Left cardiac atrium (tissue), 4 donors: ENCODE results near the gene B3GNT2. TPM values are rescaled to one million over a fixed set of nuclear protein-coding genes. Genes with fewer than 3 reads are reported as not detected.
A peak's percentile ranks its signal among the peaks of the same experiment; 100 is the strongest.
"Not testable (repeated sequence)": the region's sequence is repeated elsewhere in the genome, so short reads cannot be mapped to it uniquely, and the experiment has no call there.

Experiments
- ATAC-seq, 2 donors: fragments of 200-7000 bp; cut with Tn5 transposase; one replicate each; pipeline ENCODE4 v1.9.1; 2020; ENCODE audit warnings: mild to moderate bottlenecking in 2 of 2, moderate library complexity in 2 of 2
- DNase-seq: peaks from one replicate; pipeline ENCODE4 v3.0.0-alpha.2; 2020
- intact Hi-C, 2 donors: fragments of 100-400 bp; cut with DNase I; formaldehyde crosslinking; loops; one replicate each; pipeline versions ENCODE4 v1.14.1 to v1.15.1; 2022 to 2023
- long read RNA-seq: library from polyadenylated mRNA; unstranded; transcript quantifications from one replicate; pipeline ENCODE4 v2.0.0, GENCODE V29; 2021
- total RNA-seq, 2 donors: library from RNA; stranded (reverse); fragmentation: NEBNext Ultra II Directional; extraction: Animal tissue kit (Norgen Biotek cat#: 25700); gene quantifications; one replicate each; pipeline ENCODE4 v1.2.1, GENCODE V29; 2021
- donor health status: DM: no; HTN: yes; CAD: no.
- donor health status: DM: no; HTN: yes; CAD: no; lungs with severe emphysema.
- donor health status: DM: yes; HTN: yes; CAD: no.
- donor health status: Dilated cardiomyopathy.

B3GNT2 gene
- total RNA-seq: 10 to 100 TPM; 13.4 to 13.8 TPM
- long read RNA-seq, transcript B3GNT2-201 (2 exons, 2,763 nt): major isoform, 27 of 28 reads
- long read RNA-seq, partial matches to known transcripts: 1 of 28 reads
- long read RNA-seq, other reads (novel, unspliced or antisense): 0 of 28 reads

GRCh38 chr2:62195421-62196277, at the start of gene B3GNT2:
Gene B3GNT2, plus strand, starts transcription at chr2:62196115. Its CDS starts 26,106 bp downstream, at chr2:62222221.
- intact Hi-C loops: loop anchor here in 1 of 2 donors (10.0 kb wide), 2 partner anchors 219 to 281 kb away; no protein-coding TSS in a partner anchor
- ATAC-seq: peak; percentile 93 to 95
- DNase-seq: peak; percentile 86

- DNase-seq, ATAC-seq, intact Hi-C loops: not testable (repeated sequence)
These were observed 49.1 kb upstream of the B3GNT2 start for GRCh38 chr2:62146790-62147189.

GRCh38 chr2:62147610-62148301, 48.2 kb upstream of the B3GNT2 start:
- no peak for ATAC-seq

GRCh38 chr2:62149708-62150107, 46.2 kb upstream of the B3GNT2 start:
- intact Hi-C loops: no loop called here
- peak; percentile 39 to 88 for ATAC-seq
- no peak for DNase-seq

More at GRCh38 chr2:62147610-62148301, 48.2 kb upstream of the B3GNT2 start:
- intact Hi-C loops: no loop called here
- no peak for DNase-seq

- intact Hi-C loops: no loop called here
- ATAC-seq (peak; percentile 28 to 37), DNase-seq (no peak)
These were observed 45.2 kb upstream of the B3GNT2 start for GRCh38 chr2:62150597-62151305.

GRCh38 chr2:62151306-62151638, 44.6 kb upstream of the B3GNT2 start:
- no peak for DNase-seq
- ATAC-seq: peak; percentile 61 to 81
- intact Hi-C loops: no loop called here

- intact Hi-C loops: no loop called here
- ATAC-seq (no peak), DNase-seq (no peak)
These were observed 43.9 kb upstream of the B3GNT2 start for GRCh38 chr2:62152000-62152399.

GRCh38 chr2:62156861-62157496, 38.9 kb upstream of the B3GNT2 start:
- DNase-seq (no peak), ATAC-seq (peak in 1 of 2 donors; percentile 26)
- intact Hi-C loops: no loop called here

GRCh38 chr2:62158444-62159121, 37.3 kb upstream of the B3GNT2 start:
- DNase-seq: no peak
- peak; percentile 38 to 39 for ATAC-seq
- intact Hi-C loops: no loop called here

GRCh38 chr2:62160691-62161090, 35.2 kb upstream of the B3GNT2 start:
- intact Hi-C loops, ATAC-seq, DNase-seq: not testable (repeated sequence)

GRCh38 chr2:62163106-62163831, 32.6 kb upstream of the B3GNT2 start:
- DNase-seq: no peak
- ATAC-seq: no peak
- intact Hi-C loops: no loop called here

- no peak for ATAC-seq
- no peak for DNase-seq
- intact Hi-C loops: no loop called here
These were observed 32.1 kb upstream of the B3GNT2 start for GRCh38 chr2:62163834-62164233.

GRCh38 chr2:62175728-62176127, 20.2 kb upstream of the B3GNT2 start:
- intact Hi-C loops: no loop called here
- ATAC-seq: peak; percentile 63 to 80

GRCh38 chr2:62176801-62177200, 19.1 kb upstream of the B3GNT2 start:
- intact Hi-C loops: no loop called here
- DNase-seq: no peak
- ATAC-seq: no peak

More at GRCh38 chr2:62175728-62176127, 20.2 kb upstream of the B3GNT2 start:
- peak; percentile 44 for DNase-seq

- intact Hi-C loops: no loop called here
- ATAC-seq (peak; percentile 28 to 39), DNase-seq (no peak)
These were observed 18.4 kb upstream of the B3GNT2 start for GRCh38 chr2:62177392-62178049.

GRCh38 chr2:62178741-62179271, 17.1 kb upstream of the B3GNT2 start:
- ATAC-seq: peak; percentile 51 to 80
- intact Hi-C loops: no loop called here
- no peak for DNase-seq

- intact Hi-C loops: loop anchor here (10.0 kb wide), 1 partner anchor 166 kb away; no protein-coding TSS in a partner anchor
These were observed 14.9 kb upstream of the B3GNT2 start for GRCh38 chr2:62180975-62181374.

More at GRCh38 chr2:62180975-62181374, 14.9 kb upstream of the B3GNT2 start:
- no peak for DNase-seq
- ATAC-seq: no peak
